GM21360 (cell line): ENCODE results near the gene NTF3.

Experiments
- ATAC-seq: cut with Tn5 transposase; IDR thresholded peaks from one replicate; pipeline ENCODE4 v1.9.1; 2021; ENCODE audit warnings: mild to moderate bottlenecking, moderate library complexity; ENCODE audit not compliant: unreplicated experiment

Gene NTF3

DNA sequence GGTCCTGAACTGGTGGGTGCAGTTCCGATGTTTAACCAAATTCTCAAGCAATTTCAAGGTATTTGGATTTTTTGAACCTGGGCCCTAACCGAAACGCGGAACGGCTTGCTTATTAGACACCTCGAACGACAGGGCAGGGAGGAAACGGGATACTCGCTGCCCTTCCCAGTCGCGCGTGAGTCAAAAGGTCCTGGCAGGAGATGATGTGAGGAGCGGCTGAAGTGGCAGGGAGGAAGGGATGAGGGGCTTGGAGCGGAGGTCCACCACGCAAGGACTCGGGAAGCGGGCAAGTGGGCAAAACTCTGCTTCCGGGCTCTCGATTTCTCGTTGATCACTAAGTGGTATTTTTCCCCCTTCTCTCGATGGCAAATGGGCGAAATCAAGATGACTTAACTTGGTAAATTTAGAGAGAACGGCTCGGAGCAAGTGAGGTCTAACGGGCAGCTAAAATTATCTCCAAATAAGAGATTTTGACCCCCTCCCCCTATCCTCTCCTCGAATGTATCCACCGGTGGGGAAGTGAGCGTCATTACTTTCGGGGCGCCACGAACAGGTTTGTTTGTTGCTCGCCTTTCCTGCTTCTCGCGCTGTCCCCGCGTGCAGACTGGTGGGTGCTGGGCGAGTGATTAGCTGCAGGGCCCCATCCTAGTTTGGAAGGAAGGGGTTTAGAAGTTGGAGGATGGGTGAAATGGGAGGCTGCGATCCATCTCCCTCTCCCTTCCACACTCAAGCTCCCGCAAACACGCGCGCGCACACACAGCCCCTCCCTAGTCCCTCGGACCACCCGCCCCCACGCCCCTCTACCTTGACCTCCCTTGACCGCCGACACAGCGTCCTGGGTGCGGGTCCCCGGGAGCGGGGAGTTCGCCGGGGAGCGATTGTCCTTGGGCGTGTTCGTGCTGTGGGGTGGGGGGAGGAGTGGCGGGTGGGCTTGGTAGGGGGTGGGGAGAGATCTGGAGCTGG is 986 bp upstream of the NTF3 start:
- no peak for ATAC-seq

DNA sequence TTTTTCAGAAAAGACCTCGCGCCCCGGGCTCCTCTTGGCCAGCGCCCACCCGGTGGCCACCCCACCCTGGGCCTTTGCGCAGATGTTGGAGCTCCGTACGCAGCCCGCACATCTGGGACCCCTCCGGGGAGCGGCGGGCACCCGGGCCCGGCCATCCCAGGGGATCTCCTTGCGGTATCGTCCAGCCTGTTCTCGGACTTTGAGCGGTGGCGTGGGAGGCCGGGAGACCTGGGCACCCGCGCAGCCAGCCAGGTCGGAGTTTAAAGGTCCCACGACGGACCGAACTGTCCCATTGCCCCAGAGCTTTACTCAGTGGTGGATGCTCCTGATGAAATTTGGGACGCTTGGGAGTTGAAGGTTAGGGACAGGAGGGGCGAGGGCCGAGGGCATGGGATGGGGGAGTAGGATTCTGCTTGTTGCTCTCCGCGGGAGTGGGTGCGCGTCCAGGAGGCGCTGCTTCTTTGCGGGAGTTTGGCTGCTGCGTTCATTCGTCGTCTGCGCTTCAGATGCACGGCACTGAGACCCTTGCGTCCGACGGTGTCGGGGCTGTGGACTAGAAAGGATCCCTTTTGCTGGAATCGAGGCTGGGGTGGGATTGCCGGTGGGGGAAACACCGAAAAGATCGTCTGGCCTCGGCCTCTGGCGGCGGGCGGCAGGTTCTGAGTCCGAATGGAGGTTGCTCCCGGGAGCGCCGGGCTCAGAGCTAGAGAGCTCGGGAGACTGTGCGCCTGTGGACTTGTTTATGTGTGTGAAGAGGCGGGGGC is 1.4 kb downstream of the NTF3 start:
- no peak for ATAC-seq

DNA sequence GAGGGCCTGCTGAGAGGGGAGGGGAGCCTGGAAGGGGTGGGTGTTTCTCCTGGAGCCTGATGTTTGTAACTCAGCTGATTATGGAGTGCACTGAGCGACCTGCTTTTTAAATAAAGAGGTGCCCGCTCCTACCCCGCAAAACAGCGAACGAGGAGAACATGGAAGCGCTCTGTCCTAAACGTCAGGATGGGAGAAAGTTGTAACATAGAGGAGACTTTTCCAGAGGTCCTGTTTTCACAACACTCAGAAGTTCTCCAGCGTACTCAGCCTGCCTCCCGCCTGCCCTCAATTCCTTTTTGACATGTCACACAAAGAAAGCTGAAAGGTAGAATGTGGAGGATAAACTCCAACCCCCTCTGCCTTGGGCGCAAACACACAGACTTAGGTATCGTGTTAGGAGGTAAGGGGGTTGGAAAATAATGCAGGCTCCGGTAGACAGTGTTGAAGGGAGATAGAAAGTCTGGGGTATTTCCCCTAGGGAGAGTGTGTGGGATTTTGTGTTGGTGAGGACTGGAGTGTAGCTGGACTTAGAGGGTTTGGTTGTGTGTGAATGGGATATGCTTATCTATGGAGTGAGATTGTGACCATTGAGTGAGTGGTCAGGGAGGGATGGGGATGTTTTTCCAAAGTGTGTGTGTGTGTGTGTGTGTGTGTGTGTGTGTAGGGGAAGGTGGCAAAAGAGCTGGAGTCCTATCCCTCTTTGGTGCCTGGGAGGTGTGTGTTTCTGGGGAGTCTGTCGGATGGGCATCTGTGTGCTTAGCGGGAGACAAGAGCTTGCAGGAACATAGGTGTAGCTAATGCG is 2.1 kb downstream of the NTF3 start:
- no peak for ATAC-seq

DNA sequence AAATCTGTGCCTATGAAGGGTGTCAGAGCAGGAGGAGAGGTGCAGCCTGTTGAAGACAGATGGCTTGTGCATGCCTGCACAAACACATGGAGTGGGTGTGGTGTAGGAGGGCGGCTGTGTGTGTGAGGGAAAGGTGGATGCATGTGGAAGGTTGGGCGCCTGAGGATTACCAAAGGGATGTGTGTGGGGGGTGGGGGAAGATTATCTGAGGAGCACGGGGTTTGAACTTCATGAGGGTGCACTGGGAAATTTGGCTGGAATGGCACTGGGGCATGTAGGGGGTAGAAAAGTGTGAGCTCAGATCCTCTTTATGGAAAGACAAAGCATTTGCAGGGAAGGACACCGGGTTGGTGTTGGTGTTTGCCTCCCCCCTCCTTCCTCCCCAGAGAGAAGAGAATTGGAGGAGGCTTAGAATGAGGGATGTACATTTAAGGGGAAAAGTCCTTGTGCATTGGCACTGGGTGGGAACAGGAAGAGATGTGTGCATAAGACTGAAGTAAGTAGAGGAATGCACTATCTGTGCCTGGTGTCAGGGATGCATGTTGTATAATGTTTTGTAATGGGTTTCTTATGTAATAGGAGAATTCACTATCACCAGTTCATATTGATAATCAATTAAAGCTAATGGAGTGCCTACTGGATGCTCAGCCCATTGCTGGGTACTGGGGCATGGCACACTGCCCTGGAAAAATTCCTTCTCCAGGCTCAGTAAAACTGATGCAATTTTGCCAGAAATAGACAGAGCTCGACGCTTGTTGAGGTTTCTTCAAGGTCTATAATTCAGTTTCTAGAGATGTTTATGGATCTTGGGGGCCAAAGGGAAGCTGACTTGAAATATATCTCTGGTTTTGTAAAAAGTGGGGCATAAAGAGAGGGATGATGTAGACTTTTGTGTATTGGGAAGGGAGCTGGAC is 3.0 kb downstream of the NTF3 start:
- no peak for ATAC-seq

DNA sequence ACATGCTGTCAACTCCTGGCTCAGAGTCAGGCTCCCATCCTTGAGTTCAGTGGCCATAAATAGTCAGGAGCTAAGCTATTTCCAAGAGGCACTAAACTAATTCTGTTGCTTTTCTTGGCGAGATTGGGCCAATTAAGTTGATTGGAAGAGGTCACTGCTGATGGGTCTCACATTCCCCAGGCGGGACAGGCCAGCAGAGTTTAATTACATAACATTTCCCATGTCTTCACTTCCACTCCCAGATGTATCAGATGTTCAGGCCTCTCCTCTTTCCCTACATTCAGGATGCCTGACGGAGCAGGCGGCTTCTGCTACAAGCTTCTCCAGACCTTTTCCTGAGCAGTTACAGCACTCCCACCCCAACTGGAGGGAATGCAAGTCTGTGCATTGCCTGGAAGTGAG is 5.3 kb downstream of the NTF3 start:
- no peak for ATAC-seq

DNA sequence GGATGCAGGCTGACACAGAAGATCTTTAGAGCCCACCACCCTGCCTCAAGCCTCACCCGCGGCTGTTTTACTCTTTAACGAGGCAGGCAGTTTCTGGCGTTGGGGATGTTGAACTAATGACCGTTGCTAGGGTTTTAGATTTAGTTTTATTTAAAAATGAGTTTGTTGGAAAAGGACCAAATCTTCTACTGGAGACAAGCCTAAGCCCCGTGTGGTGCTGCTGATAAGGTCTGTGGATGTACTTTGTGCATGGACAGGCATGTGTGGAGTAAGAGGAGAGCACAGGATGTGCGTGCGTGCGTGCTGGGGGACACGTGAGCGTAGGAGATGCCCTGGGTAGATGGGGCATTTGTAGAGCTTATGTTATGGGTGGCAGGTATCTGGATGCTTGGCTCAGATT is 5.7 kb downstream of the NTF3 start:
- ATAC-seq, result no peak

DNA sequence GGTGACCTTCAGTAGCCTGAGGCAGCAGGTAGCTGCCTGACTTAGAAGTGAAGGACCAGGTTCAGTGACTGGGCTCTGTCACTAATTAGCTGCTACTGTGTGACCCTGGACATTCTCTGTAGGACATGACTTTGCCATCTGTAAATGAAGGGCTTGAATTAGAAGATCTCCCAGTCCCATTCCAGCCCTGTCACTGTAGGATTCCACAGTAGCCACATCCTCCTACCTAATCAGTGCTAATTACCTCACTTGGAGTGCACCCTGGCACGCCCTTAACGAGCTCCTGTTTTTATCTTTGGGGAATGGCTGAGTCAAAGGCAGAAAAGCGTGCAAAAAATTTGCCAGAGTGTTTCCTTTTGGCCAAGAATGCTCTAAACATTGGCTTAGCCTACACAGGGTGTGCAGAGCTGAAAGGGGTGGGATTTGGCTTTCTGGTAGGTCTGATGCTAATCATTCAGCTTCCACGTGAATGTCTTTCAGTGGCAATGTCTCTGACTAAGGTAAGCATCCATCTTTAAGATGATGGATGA is 6.8 kb downstream of the NTF3 start:
- no peak for ATAC-seq

DNA sequence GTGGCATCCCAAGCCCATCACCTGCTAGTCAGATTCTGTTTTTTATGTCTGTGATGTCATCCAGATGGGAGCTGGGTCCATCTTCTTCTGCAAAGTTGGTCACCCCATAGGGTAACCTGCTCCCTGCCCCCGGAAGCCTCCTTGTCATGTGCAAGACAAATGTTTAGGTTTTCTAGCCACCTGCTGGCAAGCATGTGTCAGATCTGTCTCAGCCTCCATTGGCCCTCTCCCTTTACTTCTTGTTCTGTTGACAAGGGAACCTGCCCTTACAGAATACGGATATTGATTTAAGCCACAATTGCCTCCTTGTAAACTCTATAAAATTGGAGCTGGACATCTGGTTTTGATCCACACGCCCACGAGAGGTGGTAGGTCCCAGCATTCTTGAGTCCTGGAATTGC is 7.5 kb downstream of the NTF3 start:
- ATAC-seq, result no peak

DNA sequence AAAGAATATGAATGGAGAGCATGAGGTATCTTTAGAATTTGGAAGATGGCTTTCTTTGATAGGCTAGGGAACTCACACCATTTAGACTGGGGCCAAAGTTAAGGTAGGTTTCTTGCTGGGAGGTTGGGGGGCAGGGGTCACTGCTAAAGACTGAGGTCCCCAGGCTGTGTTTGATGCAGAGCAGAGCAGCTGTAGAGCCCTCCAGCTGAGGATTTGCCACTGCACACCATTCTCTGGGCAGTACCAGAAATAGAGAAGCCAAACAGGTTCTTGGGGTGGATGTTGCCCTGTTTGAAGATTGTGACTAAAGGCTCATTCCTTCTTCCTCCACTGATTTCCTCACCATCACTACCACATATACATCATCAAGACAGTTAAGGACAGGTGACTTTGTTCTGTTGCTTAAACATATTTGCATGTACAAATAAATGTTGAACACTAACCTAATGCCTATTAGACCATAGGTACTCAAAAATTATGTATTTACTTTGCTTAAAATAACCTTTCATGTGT is 7.9 kb downstream of the NTF3 start:
- no peak for ATAC-seq

DNA sequence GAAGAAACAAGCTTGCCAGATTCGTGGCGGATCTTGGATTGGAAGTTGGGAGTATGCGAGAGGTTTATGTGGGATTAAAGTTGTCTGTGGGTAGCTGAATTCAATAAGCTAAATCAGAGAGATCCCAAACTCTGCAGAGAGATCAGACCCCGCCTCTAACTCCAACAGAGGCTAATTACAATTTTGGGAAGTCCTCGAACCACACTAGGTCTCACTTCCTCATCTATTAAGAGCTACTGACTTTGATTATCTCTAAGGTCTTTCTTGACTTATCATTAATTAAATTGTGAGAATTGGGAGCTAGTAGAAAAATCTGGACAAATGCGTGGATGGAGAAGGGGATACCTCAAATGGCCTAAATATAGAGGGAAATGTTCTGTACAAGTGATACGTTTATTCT is 9.1 kb downstream of the NTF3 start:
- ATAC-seq, result no peak

DNA sequence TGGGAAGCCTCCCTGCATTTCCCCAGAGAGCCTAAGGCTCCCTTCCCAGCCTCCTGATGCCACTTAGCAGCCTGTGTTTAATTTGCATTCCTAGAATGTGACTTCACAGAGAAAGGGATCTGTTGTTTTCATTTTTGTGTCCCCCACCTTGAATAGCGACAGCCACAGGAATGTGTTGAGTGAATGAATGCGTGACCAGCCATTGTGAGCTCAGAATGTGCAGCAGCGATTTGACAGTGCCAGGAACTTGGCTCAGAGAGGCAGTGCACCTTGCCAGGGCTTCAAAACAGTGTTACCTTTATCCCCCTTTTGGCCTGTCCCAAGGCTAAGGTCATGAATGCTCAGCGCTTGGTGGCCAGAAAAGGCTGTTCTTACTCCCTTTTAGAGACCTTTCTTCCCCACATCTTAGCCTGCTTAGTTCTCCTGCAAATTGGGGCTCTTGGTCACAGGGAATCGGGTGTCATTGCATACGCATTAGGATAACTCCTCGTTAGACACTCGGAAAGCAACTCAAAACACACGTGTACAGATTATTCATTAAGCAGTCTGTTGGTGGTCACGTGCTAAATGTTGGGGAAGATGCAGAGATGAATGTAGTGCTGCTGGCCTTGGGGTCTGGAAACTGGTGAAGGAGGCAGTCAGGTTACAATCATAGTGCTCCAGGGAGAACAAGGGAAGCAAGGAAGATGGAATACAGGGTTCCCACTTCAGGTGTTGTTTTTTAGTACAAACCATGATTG is 9.8 kb downstream of the NTF3 start:
- no peak for ATAC-seq

DNA sequence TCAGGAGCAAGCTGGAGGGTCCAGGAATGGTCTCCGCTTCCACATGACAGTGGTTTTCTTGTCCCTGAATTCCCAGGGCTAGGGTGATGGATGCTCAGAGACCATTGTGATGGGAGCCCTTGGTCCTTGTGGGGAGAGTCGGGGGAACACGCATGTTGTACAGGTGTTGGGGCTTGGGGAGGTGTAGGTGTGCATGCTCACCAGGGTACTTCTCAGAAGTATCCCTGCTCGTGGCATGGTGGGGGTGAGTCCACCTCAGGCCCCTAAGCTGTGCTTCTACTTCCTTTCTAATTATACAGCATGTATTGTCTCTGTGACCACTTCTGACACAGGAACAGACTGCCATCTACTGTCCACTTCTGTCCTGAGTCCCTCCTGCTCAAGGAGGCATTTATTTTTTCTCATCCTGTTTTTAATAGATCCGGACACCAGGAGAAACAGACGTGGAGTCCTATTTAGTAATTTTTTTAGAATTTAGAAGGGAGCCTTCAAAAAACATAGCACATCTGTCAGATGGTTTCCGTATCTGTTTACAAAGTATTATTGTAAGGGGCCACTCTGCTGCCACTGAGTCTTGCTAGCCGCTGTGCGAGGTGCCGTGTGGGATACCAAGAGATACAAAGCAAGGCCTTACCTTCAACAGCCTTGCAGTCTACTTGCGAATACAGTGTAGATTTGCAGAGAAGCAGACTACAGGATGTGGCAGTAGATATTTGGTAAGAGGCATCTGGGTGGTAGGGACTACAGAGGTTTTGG is 10.5 kb downstream of the NTF3 start:
- ATAC-seq, result no peak

DNA sequence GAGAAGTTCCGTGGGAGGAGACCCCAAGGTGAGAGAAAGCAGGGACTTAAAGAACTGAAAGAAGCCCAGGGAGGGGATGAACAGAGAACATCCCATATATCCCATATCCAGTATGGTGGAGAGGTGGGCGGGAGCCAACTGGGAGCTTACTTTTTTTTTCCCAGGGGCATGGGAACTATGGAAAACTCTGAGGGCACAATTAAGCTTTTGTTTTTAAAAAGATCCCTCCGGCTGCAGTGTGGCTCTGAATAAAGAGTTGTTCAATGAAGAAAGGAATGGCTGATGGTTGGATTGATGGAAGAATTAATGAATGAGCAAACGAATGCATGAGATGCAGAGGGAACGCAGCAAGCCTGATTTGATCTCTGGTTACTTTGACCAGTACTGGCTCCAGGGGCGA is 12.6 kb downstream of the NTF3 start:
- ATAC-seq, result no peak

DNA sequence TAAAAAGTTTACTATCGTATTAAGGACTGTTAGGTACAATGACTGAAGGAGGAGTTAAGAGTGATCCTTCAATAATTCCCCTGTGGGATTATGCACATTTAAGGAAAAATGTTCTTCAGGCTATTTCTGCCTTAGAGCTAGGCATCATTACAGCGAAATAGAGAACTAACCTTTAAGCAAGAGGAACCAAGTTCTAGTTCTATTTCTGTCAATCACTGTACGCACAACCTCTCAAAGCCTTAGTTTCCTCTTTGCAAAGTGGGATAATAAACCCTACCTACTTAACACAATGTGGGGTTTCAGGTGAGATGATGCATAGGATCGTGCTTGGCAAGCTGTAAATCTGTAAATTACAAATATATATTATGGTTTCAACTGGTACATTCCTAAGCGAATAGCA is 15.4 kb downstream of the NTF3 start:
- no peak for ATAC-seq

DNA sequence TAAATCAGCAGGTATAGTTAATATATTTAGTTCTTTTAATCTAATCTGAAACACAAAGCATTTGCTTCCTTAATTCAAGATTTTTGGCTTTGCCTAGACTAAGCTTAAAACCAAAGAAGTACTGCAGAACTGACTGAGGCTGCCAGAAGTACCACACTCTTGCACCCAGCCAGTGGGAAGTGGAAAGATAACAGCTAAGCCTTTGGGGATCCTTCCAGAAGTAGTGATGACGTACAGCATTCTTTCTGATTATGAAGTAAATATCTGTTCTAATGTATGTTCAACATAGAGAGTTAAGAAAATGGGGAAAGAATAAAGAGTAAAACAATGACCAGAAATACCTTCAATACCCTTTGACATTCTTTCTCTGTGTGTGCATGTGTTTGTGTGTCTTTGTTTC is 19.3 kb downstream of the NTF3 start:
- ATAC-seq, result no peak

DNA sequence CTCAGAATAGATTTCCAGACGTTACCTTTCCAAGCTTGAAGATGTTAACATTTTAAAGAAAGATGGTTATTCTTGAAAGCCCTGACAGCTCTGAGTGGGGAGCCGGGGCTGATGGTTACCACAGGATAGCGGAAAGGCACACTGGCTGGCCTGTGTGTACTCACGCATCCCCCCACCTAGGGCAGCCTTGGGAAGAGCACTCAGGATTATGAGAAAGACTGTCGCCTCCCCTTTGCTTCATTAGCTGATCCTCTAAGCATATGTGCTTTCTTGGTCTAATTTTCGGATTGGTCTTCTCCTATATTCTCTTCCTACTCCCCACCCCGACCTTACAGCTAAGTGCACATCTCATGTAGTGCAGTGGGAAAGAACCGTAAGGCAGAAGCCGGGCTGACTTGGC is 20.7 kb downstream of the NTF3 start:
- ATAC-seq, result no peak

DNA sequence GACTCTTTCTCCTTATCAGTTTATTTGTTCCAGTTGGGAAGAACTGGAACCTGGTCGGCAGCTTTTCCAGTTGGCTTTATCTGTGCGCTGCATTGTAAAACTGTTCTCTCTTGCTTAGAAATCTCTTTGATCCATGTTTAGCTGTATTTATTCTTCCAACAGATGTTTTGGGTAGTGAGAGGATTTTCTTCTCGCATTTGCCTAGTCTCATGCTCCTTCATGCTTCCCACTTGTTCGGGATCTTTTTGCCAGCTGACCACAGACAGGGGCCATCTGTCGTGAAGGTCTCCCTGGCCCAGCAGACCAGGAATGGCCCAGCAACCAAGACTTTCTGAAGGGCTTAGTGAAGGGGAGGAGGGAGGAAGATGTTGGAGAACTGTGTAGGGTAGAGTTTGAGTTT is 21.6 kb downstream of the NTF3 start:
- no peak for ATAC-seq

DNA sequence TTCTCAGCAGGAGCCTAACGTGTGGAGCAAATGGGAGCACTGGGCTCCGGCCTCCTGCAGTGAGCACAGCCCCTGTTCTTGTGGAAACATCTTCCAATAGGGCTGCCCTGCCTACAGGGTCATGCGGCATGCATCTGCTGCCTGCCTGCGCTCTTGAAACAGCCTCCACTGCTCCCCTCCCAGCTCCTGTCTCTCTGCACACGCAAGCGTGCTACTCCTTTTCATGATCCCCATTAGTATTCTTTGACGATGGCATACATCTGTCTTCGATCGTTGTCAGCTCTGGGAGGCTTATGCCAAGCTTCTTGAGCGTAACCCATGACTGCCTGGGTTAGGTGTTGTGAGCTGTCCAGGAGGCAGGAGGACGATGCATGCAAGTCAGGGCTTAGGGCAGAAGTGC is 23.1 kb downstream of the NTF3 start:
- no peak for ATAC-seq
